ENCODE results near the gene ZCCHC24.
A peak's percentile ranks its signal among the peaks of the same experiment; 100 is the strongest.

Gene ZCCHC24

DNA sequence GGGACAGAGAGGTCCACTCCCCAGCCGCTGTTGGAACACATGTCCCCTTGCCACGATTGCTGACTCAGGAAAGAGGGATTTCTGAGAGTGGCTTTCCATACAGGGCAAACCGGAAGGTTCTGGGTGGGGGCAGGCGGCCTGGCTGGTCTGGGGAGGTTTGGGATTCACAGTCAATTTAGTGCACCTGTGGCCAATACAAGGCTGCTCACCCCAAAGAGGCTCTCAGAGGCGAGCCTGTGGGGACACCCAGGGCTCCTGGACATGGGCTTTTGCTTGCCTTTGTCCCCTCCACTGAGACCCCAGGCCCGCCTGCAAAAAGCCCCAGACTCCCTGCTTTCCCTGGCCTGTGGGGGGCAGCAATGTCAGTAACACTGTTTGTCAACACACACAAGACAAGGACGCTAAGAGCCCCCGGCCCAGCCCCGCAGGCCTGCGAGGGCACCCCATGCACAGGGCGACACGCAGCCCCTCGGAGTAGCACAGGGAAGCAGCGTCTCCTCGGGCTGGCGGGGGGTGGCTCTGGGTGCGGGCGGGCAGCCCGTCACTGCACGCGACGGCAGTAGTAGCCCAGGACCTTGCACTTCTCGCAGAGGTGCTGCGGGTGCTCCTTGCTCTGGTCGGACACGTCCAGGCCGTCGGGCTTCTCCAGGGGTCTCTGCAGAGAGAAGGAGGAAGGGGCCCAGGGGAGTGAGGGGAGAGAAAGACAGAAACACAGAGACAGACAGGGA is 59.5 kb downstream of the ZCCHC24 start:
- no peak for DNase-seq (ENCODE audit: low read depth in 1 of 2, low spot score in 1 of 2)

DNA sequence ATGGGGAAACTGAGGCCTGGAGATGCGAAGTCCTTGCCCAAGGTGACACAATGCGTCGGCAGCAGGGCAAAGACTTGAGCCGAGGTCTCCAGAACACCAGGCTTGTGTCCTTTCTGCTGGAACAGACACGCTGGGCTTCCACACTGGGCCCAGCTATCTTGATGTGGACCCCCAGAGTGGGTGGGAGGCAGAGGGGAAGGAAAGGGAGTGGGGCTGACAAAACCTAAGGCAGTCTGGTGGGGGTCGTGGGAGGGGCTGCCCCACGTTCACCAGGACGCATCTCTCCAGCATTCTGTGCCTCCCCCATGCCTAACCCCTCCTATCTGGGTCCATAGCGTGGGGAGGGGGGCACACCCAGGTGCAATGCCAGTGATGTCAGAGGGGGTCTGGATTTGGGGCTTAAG is 60.0 kb downstream of the ZCCHC24 start:
- DNase-seq (ENCODE audit: low read depth in 1 of 2, low spot score in 1 of 2), result no peak

DNA sequence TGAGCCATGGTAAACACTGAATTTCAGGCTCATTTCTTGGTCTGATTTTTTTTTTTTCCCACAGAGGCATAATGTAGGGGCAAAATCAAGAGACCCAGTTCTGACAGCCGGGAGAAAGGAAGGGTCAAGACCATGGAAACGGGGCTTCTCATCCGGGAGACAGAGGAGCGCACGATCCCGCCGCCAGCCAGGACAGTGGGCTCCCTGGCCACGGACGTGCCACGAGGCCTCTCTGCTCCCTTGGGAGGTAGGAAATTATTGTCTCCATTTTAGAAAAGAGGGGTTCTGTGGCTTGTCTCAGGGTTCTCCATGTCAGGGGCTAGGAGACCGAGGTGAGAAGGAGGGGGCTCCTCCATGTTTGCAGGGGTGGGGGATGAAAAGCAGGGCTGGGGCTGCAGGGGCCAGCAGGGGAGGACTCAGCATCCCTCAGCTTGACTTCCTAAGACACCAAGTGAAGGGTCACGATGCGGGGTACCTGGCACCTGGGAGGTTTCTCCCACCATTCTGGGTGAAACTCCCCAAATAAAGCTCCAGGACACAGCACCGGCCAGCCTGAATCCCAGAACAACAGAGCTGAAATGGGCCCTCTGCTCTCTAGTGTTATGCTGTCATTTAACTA is 60.5 kb downstream of the ZCCHC24 start:
- DNase-seq (ENCODE audit: low read depth in 1 of 2, low spot score in 1 of 2), result no peak

DNA sequence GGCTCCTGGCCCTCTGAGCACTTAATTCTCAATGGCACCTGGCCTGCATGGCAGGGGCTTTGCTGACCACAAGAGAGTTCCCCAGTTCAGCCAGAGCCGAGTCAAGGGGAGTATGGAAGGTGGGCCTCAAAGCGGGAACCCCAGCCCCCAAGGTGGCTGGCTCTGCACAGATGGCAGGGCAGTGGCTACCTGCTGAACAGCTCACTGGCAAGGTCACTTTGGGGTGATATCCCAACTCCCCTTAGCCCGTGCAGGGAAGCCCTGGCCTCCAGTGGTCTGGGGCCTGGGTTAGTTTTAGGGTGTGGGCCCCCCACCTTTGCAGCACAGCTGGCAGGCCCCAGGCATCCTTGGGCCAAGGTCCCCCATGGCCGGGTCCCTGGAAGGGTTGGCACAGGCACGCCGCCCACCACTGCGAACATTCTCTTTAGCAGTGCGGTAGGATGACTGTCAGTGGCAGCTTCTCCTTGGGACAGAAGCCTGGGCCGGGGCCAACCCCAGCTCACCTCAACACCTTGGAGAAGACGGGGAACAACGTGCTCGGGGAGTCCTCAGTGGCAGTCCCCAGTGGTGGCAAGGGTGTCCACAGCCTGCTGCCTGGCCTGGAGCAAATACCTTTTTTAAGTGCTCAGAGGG is 61.3 kb downstream of the ZCCHC24 start:
- no peak for DNase-seq (ENCODE audit: low read depth in 1 of 2, low spot score in 1 of 2)

DNA sequence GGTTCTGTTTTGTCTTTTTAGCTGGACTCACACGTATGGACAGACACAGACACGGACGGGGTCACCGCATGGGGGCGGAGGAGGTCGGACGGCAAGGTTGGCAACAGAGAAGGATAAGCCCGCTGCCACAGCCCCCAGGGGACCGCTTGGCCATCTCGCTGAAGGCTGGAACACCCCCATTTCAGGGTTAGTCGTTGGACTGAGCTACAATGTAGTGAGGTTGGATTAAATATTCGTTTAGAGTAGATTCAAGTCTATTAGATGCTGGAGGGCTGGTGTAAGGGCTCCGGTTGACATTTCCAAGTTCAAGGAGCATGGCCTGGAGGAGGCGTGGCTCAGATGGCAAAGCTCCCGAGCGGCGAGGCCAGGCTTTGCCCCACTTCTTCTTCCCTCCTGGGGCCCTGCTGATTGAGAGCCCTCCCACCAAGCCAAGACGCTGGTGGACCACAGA is 62.9 kb downstream of the ZCCHC24 start:
- no peak for DNase-seq (ENCODE audit: low read depth in 1 of 2, low spot score in 1 of 2)

DNA sequence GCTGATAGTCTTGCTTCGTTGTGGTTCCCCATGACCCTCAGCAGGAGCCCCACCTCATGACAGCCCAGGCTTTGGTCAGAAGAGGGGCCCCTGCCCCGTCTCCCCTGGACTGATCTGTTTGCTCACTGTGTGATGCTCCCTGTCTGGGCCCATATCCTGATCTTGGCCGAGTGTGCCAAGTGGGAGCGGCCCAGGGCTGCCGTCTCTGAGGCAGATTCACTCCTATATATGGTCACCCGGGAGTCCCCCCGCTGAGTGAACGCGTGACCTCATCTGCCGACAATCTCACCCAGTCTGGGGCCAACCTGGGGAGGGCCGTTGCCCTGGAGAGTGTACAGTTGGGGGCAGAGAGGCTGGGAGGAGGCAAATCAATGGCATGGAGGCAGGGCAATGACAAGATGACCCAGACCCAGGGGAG is 63.6 kb downstream of the ZCCHC24 start:
- DNase-seq (ENCODE audit: low read depth in 1 of 2, low spot score in 1 of 2), result no peak

DNA sequence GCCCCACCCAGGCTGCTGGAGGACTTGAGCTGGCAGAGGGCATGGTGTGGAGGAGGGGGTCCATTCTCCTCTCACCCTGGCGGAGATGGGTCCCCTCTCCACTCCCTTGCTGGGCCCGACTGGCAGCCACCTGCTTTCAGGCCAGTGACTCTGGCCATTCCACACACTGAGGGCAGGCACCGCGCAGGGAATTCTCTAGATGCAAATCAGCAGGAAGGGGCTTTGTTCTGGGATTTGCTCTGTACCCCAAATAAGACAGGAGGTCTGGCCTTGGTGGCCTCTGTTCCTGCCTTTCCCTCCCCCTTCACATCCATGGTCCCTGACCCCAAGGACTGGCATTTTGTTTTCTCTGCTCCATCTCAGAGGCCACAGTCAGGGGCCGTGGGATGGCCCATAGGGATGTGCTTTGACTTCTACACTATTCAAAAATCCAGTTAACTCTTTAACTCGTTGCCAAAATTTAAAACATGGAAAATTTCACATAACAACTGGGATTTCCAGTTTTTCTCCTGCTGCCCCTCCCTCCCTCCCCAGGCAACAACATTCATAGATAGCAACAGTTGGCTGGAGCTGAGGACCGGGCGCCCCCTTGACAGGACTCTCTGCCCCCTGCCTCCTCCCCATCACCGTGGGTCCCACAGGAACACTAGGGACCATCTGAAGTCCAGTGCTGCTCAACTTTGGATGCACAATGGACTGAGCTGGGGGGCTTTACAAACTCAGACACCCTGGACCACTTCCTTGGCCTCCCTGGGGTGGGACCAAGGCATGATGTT is 64.3 kb downstream of the ZCCHC24 start:
- DNase-seq (ENCODE audit: low read depth in 1 of 2, low spot score in 1 of 2), result no peak

DNA sequence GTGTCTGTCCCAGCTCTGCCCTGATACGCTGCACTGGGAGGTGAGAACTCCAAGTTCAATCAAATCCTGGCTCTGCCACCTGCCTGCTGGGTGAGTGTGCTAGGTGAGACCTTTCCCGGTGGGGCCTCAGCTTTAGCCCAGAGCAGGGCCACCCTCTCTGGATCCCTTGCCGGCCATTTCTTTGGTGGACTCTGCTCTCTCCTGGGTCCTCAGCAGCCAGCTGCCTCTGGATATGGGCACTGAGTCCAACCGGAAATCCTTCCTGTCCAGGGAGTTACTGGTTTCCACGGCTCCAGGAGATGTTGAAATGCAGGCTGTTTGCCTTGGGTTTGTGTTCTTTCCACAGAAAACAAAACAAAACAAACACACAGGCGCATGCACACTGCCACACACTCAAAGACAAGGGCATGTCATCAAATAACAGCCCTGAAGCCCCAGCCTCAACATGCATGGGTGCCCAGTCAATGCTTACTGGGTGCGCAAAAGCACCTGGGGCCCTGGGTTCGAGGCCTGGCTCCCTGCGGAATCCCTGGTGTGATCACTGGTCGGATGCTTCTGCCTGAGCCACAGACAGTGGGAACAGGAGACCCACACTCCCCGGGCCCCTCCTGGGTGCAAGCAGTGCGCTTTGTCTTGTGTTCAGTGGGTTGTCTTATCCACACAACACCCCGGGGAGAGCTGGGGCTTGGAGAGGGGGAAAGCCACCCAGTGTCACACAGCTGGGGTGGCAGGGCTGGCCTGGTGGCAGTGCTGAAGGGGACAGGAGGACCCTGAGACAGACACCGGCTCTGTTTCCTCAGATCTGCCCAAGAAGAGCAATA is 65.1 kb downstream of the ZCCHC24 start:
- DNase-seq (ENCODE audit: low read depth in 1 of 2, low spot score in 1 of 2), result no peak

DNA sequence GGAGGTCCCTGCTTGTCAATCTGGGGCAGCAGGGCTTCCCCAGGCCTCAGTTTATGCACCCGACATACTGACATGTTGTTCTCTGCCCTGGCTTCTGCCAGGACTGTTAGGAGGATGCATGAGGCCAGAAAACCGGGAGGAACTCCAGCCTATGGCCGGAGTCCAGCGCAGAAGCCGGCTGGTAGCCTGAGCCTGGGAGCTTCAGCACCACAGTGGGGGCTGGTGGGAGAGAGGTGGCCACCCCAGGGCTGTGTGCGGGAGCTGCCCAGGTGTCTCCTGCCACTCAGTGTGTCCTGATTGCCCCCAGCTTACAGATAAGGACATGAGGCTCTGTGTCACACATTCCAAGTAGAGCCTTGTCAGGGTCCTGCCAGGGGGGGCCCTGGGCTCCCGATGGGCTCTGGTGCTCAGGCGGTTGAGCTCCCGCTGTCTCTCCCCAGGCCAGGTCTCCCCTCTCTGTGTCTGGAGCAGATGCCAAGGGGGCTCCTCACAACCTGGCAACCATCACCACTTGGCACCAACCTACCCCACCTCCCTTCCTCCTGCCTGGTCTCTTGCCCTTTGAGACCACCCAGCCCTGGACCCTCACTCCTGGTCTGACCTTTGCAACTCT is 65.8 kb downstream of the ZCCHC24 start:
- DNase-seq (ENCODE audit: low read depth in 1 of 2, low spot score in 1 of 2), result no peak

DNA sequence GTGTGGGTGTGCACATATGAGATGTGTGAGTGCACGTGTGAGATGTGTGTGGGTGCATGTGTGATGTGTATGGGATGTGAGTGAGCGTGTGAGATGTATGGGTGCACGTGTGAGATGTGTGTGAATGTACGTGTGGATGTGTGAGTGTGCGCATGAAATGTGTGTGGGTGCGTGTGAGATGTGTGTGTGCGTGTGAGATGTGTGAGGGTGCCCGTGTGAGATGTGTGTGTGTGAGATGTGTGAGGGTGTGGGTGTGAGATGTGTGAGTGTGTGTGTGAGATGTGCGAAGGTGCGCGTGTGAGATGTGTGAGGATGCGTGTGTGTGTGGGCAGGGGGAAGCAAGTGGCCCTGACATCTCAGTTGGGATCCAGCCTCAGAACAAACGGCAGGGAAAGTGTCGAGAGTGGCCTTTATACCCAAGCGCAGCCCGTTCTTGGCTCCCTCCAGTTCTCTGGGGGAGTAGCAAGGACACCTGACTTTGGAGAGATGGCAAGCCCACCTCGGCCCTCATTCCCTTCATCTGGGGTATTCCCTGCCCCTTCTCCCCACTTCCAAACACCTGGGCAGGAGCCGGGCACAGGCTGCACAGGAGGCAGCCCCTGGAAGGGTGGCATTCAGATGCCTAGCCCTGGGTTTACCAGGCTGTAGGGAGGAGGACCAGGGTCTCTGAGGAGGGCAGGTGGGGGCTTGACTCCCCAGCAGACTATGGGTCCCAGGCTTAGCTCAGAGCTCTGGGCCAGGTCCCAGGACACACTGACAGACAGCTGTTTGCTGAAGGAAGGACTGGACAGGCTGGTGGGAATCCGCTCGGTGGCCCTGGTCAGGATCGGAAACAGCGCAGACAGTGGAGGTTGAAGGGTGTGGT is 66.5 kb downstream of the ZCCHC24 start:
- no peak for DNase-seq (ENCODE audit: low read depth in 1 of 2, low spot score in 1 of 2)

DNA sequence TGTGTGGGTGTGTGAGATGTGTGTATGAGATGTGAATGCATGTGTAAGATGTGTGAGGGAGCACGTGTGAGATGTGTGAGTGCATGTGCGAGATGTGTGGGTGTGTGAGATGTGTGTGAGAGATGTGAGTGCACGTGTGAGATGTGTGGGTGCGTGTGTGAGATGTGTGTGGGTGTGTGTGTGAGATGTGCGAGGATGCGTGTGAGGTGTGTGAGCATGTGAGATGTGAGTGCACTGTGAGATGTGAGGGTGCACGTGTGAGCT is 67.1 kb downstream of the ZCCHC24 start:
- DNase-seq (ENCODE audit: low read depth in 1 of 2, low spot score in 1 of 2), result no peak

DNA sequence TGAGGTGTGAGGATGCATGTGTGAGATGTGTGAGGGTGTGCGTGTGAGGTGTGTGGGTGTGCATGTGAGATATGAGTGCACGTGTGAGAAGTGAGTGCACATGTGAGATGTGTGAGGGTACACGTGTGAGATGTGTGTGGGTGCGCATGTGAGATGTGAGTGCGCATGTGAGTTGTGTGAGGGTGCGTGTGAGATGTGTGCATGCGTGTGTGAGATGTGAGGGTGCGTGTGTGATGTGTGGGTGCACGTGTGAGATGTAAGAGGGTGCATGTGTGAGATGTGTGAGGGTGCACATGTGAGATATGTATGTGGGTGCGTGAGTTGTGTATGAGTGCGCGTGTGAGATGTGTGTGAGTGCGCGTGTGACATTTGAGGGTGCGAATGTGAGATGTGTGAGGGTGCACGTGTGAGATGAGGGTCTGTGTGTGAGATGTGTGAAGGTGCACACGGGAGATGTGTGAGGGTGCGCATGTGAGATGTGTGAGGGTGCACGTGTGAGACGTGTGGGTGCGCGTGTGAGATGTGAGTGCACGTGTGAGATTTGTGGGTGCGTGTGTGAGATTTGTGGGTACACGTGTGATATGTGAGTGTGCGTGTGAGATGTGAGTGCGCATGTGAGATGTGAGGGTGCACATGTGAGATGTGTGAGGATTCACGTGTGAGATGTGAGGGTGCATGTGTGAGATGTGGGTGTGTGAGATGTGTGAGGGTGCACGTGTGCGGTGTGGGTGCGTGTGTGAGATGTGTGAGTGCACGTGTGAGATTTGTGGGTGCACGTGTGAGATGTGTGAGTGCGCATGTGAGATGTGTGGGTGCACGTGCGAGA is 67.7 kb downstream of the ZCCHC24 start:
- DNase-seq (ENCODE audit: low read depth in 1 of 2, low spot score in 1 of 2), result no peak

DNA sequence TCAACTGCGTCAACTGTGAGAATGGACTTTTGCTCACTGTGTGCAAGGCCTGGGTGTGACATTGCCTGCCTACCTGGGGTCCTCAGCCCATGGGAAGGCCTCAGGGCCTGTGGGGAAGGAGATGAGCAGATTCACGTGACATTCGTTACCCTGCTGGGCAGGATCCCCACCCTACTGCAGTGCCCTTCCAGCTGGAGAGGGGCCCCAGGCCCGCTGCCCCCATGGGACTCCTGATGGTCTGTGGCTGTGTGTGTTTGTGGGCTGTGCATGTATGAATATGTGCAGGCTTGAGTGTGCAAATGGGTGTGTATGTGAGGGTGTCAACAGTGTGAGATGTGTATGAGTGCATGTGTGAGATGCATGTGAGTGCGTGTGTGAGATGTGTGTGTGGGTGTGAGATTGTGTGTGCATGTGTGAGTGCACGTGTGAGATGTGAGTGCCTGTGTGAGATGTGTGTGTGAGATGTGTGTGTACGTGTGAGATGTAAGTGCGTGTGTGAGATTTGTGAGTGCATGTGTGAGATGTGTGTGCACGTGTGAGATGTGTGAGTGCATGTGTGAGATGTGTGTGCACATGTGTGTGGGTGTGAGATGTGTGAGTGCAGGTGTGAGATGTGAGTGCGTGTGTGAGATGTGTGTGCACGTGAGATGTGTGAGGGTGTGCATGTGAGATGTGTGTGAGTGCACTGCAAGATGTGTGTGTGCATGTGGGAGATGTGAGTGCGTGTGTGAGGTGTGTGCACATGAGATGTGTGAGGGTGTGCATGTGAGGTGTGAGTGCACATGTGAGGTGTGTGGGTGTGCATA is 68.5 kb downstream of the ZCCHC24 start:
- DNase-seq (ENCODE audit: low read depth in 1 of 2, low spot score in 1 of 2), result no peak

DNA sequence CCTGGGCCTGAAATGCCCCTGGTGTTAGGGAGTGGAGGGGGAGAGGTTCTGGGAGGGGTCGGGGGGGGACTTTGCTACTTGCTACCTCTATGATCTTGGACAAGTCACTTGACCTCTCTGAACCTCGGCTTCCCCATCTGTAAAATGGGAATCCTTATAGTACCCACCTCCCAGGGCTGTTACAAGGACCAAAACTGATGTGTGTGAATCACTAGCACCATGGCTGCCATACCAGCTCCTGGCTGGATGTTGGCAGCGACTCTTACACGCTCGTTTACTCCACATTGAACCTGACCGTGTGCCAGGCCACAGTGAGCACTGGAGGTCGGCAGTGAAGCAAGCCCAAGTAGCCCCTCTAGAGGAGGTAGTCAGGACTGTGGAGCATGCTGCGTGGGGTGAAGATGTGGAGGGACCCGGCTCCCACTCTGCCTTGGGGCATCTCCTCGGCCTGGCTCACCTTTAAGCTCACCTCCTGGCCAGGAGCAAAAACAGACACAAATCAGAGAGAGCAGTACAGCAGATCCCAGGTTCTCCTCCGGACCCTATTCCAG is 69.3 kb downstream of the ZCCHC24 start:
- no peak for DNase-seq (ENCODE audit: low read depth in 1 of 2, low spot score in 1 of 2)

DNA sequence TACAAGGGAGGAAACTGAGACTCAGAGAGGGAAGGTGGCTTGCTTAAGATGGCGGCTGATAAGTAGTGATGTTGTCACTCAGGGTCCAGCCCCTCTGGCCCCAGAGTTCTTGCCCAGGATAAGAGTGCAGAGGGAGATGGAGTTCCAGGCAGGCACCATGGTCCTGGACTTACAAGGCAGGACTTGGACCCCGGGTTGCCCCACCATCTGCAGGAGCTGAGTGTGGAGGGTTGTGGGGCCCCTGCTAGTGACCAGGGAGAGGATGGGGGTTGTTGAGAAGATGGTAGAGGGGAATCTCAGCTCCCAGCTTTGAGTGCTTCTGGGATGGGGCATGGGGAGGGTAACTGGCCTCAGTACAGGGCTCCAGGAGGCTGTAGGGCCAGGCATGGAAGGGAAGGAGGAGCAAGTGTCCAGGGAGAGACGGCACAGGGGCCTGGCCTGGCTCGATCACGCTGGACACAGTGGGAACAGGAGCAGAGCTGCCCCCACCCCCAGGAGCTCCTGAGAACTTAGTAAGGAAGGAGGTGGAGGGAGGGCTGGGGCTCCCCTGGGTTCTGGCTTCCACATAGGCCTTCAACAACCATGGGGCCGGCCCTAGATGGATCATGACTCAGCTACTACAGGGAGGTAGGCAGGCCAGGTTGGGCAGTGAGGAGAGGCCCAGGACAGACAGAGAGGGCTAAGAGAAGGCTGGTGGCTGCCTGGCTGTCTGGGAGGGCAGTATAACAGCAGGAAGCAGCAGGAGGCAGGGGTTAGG is 69.9 kb downstream of the ZCCHC24 start:
- DNase-seq (ENCODE audit: low read depth in 1 of 2, low spot score in 1 of 2), result no peak

DNA sequence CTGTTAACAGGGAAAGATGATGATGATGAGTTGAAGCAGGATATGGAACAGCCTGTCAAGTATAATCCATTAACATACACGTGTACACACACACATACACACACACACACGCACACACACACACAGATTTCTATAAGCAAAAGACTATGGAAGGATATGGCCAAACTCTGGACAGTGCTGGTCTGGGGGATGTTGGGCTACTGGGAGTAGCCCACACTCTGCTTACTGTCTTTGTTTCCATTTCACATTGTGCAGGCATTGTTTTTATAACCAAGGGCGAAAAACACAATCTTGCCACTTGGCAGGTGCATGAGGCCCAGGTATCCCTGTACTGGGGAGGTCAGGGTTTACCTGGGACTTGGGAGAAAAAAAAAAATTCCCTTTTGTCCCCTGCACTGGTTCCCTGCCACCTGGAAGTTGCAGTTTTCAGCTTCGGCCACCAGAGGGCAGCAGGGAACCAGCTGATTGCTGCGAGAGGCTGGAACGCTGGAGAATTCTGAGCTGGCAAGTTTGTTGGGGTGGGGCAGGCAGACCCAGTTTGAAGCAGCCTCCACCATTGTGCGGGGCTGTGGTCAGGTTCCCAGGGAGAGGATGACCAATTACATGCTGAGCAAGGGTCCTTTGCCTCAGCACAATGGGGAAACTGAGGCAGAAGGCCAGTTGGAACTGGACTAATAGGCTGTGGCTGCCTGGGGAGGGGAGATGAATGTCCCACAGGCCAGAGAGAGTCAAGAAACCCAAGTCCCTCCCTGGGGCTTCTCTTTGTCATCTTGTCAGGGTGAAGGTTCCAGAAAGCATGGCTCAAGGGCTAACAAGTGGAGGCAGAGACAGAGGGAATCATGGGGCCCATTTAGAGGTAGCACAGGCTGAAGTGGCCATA is 70.9 kb downstream of the ZCCHC24 start:
- peak; percentile 46 to 62 for DNase-seq (ENCODE audit: low read depth in 1 of 2, low spot score in 1 of 2)
